Esophagus muscularis mucosa (tissue), 3 donors: Measurements from ENCODE around the gene CUL4A.

Experiments
- CTCF ChIP-seq, 3 experiments: fragments of 200-600 bp in 2 of 3; fragments of 450-650 bp in 1 of 3; sonication (generic) in 2 of 3; IDR thresholded peaks; one replicate each; pipeline ENCODE4 v1.5.1; 2017 to 2019; ENCODE audit warnings: antibody characterized with exemption in 3 of 3, mild to moderate bottlenecking in 2 of 3, moderate library complexity in 1 of 3
- POLR2A ChIP-seq: fragments of 450-650 bp; IDR thresholded peaks from one replicate; pipeline ENCODE4 v1.6.1; 2017; ENCODE audit warnings: antibody characterized with exemption, moderate library complexity, mild to moderate bottlenecking, low read depth
- POLR2AphosphoS5 ChIP-seq, 2 donors: sonication (generic); formaldehyde crosslinking; IDR thresholded peaks; one replicate each; pipeline ENCODE4 v1.6.1; 2017; ENCODE audit warnings: antibody characterized with exemption in 2 of 2

- TF ChIP-seq POLR2A = no peak
- no peak for TF ChIP-seq POLR2AphosphoS5 (IDR thresholded peaks at IDR 0.05)
- no peak for TF ChIP-seq CTCF (IDR thresholded peaks at IDR 0.05)
Measured at GRCh38 chr13:113159701-113160100, 49.7 kb upstream of the CUL4A start.
